SKM-1 (cell line): ENCODE measurements around the gene BLTP3A.
"Not testable (repeated sequence)": the region's sequence is repeated elsewhere in the genome, so short reads cannot be mapped to it uniquely, and the experiment has no call there.

Source experiments
- DNase-seq: peaks from one replicate; lab custom pipeline; 2025; ENCODE audit not compliant: unreplicated experiment; lab: John Stamatoyannopoulos, UW

BLTP3A gene

DNA sequence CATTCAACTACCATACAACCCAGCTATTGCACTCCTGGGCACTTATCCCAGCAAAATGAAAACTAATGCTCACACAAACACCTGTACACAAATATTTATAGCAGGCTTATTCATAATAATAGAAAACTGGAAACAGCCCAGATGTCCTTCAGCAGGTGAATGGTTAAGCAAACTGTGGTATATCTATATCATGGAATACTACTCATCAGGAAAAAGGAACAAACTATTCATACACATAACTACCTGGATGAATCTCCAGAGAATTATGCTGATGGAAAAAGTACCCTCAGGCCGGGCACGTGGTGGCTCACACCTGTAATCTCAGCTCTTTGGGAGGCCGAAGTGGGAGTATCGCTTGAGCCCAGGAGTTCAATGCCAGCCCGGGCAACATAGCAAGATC lies 3.8 kb upstream of the BLTP3A start:
- DNase-seq: no peak

DNA sequence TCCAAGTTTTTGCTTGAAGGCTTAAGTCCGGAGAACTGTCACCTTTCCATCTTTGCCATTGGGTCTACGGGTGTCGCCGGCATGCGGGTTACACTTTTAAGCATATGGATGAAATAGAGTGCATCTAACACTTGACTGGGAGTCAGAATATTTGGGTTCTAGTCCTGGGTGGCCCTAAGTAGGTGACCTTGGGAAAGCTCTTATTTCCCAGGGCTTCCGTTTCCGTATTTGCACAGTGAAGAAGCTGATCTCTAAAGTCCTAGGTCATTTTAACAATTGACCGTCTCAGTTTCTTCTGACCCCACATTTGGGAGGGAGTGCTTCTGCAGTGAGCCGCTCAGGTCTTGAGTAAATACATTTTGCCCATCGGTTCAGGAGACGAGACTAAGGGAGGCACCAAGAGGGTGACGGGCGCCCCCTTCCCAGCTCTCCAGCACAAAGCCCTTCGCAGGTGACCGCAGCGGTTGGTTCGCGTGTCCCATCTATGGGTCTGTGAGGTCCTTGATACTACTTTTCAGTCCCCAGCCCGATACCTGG lies 651 bp upstream of the BLTP3A start:
- no peak for DNase-seq

DNA sequence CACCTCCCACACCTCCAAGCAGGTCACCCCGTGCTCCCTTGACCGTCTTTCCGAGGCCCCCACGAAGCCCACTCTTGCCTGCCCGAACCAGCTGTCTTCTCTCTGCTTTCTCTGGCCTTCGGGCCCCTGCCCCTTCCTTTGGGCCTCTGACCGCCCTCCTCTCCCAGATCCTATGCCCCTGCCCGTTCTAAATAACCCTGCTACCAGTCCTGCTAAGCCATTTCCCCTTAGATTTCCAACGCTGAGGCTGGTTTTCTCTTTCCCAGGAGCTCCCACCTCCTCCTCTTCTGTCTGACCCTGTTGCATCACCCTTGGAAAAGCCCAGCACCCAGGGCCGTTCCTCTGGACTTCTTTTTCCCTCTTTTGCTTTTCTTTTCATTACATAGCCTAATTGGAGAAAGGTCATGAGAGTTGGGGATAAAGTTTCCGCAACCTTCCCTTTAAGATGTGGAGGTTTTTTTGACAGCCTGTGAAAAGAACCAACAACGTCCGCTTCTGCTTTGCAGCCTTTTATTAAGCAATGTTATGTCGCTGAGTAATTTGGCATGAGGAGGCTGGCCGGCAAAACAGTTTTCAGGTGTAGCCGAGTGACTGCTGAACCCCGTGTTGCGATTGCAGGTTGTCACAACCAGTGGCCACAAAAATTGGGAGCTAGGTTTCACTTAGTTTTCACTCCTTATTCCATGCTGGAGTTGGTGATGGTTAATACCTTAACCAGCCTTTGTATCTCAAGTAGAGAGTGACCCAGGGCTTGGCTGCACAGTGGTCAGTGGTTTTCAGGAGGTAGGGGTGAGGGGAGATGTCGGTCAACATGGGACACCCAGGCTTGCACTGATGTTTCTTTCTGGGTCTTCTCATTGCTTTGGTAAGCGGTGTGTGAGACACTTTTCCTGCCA lies 970 bp downstream of the BLTP3A start:
- DNase-seq: peak; percentile 66

DNA sequence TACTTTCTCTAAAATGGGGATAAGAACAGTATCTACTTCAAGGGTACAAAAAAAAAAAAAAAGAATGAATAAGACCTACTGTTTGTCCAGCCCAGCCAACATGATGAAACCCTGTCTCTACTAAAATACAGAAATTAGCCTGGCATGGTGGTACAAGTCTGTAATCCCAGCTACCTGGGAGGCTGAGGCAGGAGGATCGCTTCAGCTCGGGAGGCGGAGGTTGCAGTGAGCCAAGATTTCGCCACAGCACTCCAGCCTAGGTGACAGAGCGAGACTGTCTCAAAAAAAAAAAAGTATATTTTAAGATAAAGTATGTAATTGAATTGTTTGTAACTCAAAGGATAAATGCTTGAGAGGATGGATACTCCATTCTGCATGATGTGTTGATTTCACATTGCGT lies 2.0 kb downstream of the BLTP3A start:
- no peak for DNase-seq

DNA sequence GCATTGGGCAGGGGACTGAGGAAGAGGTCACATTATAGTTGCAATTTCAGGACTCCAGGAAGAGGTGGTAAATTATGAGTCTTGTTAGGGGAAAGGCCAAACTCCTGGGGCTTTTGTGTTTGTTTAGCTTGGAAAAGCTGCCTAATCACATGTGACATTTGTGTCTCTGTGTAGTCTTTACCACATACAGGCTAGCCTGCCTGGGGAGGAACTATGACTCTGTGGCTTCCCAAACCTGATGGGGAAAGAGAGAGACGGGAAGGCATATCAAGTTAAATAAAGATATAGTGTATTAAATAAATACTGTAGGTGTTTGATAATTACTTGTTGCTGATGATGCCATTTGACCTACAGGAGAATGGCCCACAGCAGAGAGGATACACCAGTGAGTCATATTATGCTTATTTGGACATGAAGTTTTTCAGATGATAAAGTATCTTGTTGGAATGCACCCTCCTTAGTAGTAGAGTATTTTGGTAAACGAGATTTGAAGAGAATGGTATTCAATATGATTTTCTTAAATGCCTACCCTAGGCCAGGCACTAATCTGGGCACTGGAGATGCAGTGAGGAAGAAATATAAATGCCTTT lies 4.0 kb downstream of the BLTP3A start:
- no peak for DNase-seq

DNA sequence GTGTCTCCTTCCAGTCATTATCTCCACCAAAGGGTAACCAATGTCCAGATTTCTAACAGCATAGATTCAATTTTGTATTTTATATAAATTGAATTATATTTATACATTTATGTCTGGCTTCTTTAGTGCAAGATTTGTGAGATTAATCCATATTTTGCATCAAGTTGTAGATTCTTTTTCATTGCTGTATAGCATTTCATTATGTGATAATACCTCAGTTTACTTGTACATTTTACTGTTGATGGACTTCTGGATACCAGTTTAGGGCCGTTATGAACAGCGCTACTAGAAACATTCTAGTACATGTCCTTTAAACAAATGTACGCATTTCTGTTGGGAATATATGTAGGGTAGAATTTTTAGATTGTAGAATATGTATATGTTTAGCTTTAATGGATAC lies 6.2 kb downstream of the BLTP3A start:
- no peak for DNase-seq

DNA sequence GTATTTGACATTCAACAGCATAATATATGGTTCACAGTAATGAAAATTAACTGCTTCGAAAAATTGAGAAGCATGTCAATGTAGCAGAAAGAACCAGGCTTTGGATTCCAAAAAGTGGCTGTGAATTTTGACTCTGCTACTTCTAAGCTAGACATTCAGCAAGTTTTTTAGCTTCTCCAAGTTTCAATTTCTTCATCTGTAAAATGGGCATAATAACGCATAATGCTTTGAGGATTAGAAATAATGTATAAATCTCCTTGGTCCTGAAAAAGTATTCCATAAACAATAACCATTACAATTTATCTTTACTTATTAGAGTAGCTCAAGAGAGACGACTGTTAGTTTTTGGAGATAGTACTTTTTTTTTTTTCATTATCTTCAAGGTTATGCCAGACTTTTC lies 7.7 kb downstream of the BLTP3A start:
- DNase-seq: no peak

DNA sequence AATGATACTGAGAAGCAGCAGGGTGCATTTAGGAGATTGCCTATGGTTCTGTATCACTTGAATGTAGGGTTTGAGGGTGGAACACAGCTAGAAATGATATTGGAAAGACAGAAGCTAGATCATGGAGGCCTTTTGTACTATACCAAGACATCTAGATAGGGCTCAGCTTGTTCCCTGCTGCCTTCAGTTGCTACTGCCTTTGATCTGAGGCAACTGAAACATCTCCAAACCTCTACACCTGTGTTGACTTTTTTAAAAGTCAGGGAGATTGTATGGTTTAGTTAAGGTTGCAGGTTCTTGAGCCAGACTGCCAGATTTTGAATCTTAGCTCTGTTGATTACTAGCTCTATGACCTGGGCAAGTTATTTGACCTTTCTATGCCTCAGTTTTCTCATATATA lies 12.7 kb downstream of the BLTP3A start:
- DNase-seq: no peak

DNA sequence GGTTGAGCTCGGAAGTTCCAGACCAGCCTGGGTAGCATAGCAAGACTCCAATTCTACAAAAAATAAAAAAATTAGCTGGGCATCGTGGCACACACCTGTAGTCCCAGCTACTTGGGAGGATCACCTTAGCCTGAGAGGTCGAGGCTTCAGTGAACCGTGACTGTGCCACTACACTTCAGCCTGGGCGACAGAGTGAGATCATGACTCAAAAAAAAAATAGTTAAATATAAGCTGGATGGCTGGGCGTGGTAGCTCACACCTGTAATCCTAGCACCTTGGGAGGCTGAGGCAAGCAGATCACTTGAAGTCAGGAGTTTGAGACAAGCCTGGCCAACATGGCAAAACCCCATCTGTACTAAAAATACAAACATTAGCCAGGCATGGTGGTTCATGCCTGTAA lies 13.2 kb downstream of the BLTP3A start:
- DNase-seq: not testable (repeated sequence)

DNA sequence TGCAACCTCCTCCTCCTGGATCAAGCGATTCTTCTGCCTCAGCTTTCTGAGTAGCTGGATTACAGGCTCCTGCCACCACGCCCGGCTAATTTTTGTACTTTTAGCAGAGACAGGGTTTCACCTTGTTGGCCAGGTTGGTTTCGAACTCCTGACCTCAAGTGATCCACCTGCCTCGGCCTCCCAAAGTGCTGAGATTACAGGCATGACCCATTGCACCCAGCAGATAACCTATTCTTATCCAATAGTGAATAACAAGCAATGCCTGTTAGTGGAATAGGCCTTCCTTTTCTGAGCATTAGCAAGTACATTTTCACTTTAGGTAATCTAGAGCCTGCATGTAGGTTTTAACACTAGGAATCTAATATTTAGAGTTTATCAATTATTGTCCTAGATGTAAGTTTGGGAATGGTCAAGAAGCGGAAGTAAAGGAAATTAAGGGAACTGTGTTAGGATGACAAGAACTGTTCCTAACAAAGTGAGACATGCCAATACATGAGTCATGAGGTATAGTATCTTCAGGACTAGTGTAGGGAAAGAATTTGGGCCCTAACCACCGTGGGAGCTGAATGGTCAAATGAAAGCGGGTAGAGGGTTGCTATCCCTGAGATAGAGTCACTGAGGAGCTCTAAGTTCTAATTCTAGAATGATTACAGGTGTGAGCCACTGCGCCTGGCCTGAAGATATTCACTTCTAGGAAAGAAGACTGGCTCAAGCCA lies 15.0 kb downstream of the BLTP3A start:
- DNase-seq: no peak

DNA sequence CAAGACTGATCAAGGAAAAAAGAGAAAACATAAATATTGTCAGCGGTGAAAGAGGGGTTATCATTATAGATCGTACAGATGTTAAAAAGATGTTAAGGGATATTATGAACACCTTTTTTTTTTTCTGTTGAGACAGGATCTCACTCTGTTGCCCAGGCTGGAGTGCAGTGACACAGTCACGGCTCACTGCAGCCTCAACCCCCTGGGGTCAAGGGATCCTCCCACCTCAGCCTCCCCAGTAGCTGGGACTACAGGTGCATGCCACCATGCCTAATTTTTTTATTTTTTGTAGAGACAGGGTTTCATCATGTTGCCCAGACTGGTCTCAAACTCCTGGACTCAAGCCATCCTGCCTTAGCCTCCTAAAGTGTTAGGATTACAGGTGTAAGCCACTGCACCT lies 16.6 kb downstream of the BLTP3A start:
- not testable (repeated sequence) for DNase-seq

DNA sequence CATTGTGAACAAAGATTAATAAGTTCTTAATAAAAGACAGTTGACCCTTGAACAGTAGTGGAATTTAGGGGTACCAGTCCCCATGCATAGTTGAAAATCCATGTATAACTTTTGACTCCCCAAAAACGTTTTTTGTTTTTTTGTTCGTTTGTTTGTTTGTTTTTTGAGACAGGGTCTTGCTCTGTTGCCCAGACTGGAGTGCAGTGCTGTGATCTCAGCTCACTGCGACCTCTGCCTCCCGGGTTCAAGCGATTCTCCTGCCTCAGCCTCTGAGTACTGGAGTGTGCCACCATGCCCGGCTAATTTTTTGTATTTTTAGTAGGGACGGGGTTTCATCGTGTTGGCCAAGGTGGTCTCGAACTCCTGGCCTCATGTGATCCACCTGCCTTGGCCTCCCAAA lies 17.5 kb downstream of the BLTP3A start:
- DNase-seq: not testable (repeated sequence)

DNA sequence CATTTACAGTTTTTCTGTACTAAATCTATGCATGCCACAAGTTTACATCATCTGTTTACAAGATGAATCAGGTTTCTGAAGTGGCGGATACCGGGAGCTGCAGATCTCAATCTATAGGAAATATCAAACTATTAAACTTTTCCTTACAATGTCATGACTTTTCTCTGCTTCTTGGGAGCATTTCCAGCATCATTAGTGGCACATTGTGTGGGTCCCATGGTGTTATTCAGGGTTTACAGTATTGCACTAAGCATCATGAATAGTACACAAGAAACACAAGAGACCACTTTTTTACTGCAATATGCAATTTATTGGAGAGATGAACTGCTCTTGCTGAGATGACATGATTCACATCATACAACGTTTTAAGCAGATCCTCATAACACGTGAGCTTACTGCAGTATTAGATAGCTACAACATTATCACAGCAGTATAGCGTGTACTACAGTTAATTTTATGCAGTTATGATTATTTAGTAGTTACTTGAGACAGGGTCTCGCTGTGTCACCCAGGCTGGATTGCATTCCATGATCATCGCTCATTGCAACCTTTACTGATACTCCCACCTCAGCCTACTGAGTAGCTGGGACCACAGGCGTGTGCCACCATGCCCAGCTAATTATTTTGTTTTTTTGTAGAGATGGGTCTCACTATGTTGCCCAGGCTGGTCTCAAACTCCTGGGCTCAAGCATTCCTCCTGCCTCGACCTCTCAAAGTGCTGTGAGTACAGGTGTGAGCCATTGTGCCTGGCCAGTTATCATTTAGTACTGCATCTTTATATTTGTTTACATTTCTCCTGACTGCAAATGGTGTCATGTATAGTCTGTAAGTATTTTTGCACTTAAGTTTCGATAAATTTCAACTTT lies 18.4 kb downstream of the BLTP3A start:
- no peak for DNase-seq

DNA sequence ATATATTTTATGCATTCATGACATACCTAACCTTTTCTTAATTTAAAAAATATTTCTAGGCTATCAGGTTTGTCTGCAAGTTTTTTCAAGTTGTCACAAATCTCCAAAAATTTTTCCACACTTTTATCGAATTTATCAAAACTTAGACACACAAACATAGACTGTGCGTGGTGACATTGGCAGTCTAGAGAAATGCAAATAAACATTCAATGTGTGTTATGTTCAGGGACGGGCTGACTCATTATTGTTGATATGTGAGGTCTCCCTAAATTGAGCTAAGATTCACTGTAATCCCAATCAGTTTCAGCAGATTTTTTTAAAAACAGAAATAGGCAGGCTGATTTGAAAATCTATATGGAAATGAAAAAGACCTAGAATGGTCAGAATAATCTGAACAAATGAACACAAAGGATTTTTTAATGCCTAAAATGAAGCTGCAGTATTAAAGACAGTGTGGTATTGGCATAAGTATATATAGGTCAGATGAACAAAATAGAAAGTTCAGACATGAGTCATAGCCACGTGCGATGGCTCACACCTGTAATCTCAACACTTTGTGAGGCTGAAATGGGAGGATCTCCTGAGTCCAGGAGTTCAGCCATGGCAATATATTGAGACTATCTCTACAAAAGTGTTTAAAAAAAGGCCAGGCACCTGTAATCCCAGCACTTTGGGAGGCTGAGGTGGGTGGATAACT lies 19.2 kb downstream of the BLTP3A start:
- DNase-seq: no peak

DNA sequence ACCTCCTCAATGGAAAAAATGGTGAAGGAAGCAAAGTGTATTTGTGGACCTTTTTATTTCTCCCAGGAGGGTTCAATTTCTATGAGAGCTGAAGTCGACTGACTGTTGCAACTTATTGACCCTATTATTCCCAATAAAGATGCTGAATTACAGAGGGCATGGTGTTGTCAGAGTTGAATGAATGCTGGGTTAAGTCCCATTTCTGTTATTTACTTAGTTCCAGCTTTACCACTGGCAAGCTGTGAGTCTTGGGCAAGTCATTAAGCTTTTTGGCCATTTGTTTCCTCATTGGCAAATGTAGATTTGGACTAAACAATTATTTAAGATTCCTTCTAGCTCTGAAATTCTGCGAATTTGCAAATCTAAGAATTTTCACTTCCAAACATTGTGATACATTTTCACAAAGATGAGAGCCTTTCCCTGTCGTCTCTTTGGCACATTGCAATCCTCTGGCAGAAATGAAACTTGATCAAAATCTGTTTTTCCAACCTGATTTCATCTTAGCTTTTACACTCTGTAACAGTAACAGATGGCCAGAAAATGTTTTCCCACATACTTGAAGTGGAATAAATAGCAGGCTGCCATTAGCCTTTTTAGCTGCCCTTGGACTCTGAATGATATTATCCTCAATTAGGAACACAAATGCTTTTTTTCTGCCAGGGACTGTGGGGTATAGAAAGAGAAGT lies 21.3 kb downstream of the BLTP3A start:
- DNase-seq: no peak

DNA sequence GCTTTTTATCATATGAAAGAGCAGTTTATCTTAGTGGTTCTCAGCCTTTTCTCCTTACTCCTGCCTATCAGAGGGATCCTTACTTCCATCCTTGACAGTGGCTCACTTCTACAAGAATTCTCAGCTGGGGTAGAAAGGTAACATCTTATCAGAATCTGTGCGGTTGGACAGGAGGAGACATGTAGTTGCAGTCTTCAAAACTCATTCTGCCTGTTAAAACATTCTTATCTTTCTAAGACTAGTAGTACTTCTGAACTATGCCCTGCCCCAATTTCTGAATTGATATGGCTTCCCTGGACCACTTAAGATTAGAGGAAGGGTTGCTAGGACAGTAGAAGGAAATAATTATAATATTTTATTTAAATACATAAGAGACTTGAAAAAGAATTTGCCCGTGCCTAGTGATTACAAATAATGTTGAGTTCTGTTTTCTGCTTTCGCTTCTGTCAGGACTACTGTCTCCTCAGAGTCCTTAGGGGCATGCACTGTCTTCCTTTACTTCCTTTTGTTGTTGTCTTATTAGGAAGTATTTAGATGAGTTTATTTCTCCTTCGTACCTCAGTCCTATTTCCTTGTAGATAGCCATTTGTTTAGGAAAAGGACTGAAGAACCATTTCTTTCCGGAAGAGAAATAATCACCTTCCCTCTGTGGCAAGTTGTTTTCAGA lies 24.9 kb downstream of the BLTP3A start:
- no peak for DNase-seq

DNA sequence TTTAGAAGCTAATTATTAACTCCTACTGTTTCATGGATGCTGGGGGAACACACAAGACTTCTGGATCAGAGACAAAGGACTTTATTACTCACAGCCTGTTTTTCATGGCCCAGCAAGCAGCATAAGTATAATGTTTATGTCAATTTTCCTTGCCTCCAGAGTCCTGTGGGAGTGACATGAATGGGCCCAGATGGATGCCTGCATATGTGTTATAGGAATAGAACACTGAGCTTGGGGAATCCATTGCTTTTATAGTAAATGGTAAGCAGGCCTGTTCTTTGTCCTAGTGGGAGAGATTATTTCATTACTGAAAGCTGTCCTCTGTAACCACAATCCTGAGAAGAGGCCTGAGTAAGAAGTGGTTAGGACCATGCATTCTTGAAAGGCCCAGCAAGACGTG lies 25.6 kb downstream of the BLTP3A start:
- no peak for DNase-seq

DNA sequence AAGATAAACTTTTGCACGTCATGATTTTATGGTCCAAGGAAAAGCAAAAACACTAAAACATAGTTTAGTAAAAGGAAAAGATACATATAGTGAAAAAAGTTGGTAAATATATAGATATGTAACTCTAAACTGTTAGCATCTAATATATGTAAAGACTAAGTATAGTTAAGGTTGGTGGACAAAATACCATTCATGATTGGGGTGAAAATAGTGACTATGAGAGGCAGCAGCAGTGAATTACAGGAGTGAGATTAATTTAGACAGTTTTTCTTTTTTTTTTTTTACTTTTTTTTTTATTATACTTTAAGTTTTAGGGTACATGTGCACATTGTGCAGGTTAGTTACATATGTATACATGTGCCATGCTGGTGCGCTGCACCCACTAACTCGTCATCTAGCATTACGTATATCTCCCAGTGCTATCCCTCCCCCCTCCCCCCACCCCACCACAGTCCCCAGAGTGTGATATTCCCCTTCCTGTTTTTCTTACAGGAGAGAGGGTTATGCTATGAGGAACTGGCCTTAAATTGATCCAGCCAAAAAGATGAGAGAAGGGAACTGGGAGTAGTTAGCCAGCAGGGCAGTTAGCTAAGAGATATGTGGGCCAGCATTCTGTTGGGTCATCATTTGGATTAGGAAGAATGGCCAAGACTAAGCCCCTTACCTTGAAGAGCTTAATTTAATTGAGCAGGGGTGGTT lies 27.1 kb downstream of the BLTP3A start:
- not testable (repeated sequence) for DNase-seq
